AG04449 (cell line): ENCODE results near the gene MICAL3.

ENCODE experiments used
- CTCF ChIA-PET: fragments of 350-600 bp; formaldehyde crosslinking; extraction: SDS; loops from one replicate; lab custom pipeline; 2021; ENCODE audit warnings: antibody characterized with exemption; lab: Yijun Ruan, JAX
- POLR2A ChIA-PET: fragments of 400-600, 350-600 bp; formaldehyde crosslinking; extraction: SDS; loops from one replicate; lab custom pipeline; 2020; ENCODE audit warnings: antibody characterized with exemption, inconsistent platforms; lab: Yijun Ruan, JAX
- DNase-seq: peaks from one replicate; pipeline ENCODE4 v3.0.0-alpha.2; 2010; ENCODE audit warnings: low read depth, low spot score
- H3K4me3 ChIP-seq: 2 replicates; pipeline ENCODE4 v1.5.1; 2011; ENCODE audit warnings: low read depth, mild to moderate bottlenecking, control low read depth, low read length
- TF ChIP-seq, protein P1 (sequence below): IDR thresholded peaks from one replicate; pipeline ENCODE4 v1.5.1; 2011; ENCODE audit warnings: mild to moderate bottlenecking, moderate library complexity, low read length, control low read depth, inconsistent platforms; ENCODE audit not compliant: insufficient read depth; ENCODE audit errors: missing control alignments

The MICAL3 gene

GRCh38 chr22:17753401-17753989 is 270.9 kb downstream of the MICAL3 start:
- CTCF ChIA-PET = interaction anchor here (1.9 to 3.1 kb wide), 2 partner anchors 11 to 322 kb away, joined by 11 to 36 read pairs; no protein-coding TSS in a partner anchor

GRCh38 chr22:17751596-17751995 is 272.8 kb downstream of the MICAL3 start:
- TF ChIP-seq, protein P1, sequence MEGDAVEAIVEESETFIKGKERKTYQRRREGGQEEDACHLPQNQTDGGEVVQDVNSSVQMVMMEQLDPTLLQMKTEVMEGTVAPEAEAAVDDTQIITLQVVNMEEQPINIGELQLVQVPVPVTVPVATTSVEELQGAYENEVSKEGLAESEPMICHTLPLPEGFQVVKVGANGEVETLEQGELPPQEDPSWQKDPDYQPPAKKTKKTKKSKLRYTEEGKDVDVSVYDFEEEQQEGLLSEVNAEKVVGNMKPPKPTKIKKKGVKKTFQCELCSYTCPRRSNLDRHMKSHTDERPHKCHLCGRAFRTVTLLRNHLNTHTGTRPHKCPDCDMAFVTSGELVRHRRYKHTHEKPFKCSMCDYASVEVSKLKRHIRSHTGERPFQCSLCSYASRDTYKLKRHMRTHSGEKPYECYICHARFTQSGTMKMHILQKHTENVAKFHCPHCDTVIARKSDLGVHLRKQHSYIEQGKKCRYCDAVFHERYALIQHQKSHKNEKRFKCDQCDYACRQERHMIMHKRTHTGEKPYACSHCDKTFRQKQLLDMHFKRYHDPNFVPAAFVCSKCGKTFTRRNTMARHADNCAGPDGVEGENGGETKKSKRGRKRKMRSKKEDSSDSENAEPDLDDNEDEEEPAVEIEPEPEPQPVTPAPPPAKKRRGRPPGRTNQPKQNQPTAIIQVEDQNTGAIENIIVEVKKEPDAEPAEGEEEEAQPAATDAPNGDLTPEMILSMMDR = no peak

More at GRCh38 chr22:17753401-17753989, 270.9 kb downstream of the MICAL3 start:
- TF ChIP-seq, protein P1 = no peak
- H3K4me3 ChIP-seq = no peak overlapping the region
- DNase-seq = no peak
- POLR2A ChIA-PET = no interaction called here

GRCh38 chr22:17749605-17750395 is 274.6 kb downstream of the MICAL3 start:
- no peak for DNase-seq
- no peak overlapping the region for H3K4me3 ChIP-seq
- CTCF ChIA-PET = interaction anchor here (1.0 to 1.7 kb wide), 3 partner anchors 9 to 326 kb away, joined by 3 to 8 read pairs (median 5); no protein-coding TSS in a partner anchor
- POLR2A ChIA-PET = no interaction called here
- TF ChIP-seq, protein P1 = no peak

More at GRCh38 chr22:17751596-17751995, 272.8 kb downstream of the MICAL3 start:
- no peak overlapping the region for H3K4me3 ChIP-seq
- POLR2A ChIA-PET = no interaction called here
- DNase-seq = no peak
- CTCF ChIA-PET = interaction anchor here (0.8 to 3.1 kb wide), 7 partner anchors 9 to 324 kb away, joined by 3 to 36 read pairs (median 3); no protein-coding TSS in a partner anchor

GRCh38 chr22:17748555-17749353 is 275.6 kb downstream of the MICAL3 start:
- TF ChIP-seq, protein P1 = no peak
- DNase-seq = no peak
- POLR2A ChIA-PET = no interaction called here
- CTCF ChIA-PET = interaction anchor here (1.7 kb wide), 1 partner anchor 36 kb away, joined by 5 read pairs; no protein-coding TSS in a partner anchor
- H3K4me3 ChIP-seq = no peak overlapping the region

DNA sequence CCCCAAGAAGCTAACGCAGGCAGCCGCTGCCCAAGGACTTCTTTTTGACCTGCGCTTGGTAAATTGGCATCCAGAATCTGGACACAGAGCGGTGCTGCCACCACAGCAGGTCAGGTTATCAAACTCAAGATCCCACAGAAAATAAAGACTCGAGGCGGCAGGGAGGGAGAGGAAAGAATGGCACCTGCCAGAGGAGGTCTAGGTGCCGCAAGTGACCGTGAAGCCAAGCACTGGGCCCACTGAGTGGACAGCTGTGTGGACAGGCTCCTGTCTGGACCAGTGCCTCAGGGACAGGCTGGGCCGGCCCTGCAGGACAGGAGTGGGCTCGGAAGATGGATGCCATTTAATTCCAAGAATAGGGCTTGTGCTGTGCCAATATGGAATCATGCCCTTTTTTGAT is 277.4 kb downstream of the MICAL3 start:
- H3K4me3 ChIP-seq = no peak overlapping the region
- ChIA-PET POLR2A (interaction anchor here (0.6 kb wide), 1 partner anchor 12 kb away, joined by 3 read pairs; no protein-coding TSS in a partner anchor), CTCF (interaction anchor here (1.0 to 5.8 kb wide), 3 partner anchors 9 to 39 kb away, joined by 4 to 56 read pairs (median 5); no protein-coding TSS in a partner anchor)
- TF ChIP-seq, protein P1 = no peak
- DNase-seq = no peak
